Measurements from ENCODE around the gene SRRM5.
A peak's percentile ranks its signal among the peaks of the same experiment; 100 is the strongest.

The SRRM5 gene

DNA sequence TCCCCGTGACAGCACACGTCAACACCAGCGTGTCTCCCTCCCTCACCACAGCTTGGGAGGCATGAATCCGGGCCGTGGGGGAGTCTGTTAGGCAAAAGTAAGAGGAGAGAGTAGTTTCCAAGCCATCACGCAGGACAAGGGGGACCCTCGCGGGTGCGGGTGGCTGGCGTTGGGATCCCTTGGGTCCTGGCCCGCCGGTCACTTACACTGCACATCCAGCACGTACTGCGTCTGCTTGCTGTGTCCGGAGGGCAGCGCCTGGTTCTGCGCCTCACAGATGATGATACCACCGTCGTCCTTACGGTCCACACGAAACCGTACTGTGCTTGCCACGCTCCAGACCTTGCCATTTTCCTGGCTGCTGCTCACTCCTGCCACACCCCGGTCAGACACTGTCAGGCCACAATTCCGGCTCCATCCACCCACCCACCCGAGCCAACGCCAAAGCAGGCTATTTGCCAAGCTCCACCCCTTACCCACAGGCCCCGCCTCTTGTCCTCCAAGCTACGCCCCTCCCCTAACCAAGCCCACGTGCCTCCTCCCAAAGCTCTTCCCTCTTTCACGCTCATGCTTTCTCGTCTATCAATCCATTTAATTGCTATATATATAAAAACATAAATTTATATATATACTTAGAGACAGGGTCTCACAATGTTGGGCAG lies 14.2 kb downstream of the SRRM5 start:
- DNase-seq (ENCODE audit: low spot score), result no peak
- Histone ChIP-seq H3K27ac (no peak overlapping the region), H3K4me3 (no peak overlapping the region)
- no peak for TF ChIP-seq CTCF (IDR thresholded peaks at IDR 0.05)

DNA sequence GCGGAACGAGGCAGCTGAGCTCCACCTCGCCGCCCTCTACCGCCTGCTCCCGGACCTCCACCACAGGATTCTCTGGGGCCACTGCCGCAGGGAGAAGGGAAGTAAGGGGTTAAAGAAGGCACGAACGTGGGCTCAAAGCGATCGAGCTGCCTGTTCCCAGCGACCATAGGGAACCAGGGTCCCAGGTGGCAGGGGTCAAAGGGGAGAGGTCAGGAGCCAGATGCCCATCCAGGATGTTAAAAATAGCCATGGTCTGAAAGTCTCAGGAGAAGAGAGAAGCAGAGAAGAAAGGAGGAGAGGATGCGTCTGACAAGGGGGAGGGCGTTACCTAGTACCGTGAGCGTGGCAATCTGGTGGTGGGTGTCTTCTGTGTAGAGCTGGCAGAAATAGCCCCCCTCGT lies 14.9 kb downstream of the SRRM5 start:
- DNase-seq (ENCODE audit: low spot score), result no peak
- Histone ChIP-seq H3K27ac (no peak overlapping the region), H3K4me3 (no peak overlapping the region)
- no peak for TF ChIP-seq CTCF (IDR thresholded peaks at IDR 0.05)

GRCh38 chr19:43628646-43629326 lies 16.9 kb downstream of the SRRM5 start:
- H3K4me3 ChIP-seq, result no peak overlapping the region
- no peak overlapping the region for H3K27ac ChIP-seq
- DNase-seq (ENCODE audit: low spot score), result no peak
- no peak for TF ChIP-seq CTCF (IDR thresholded peaks at IDR 0.05)

GRCh38 chr19:43631491-43631890 lies 19.6 kb downstream of the SRRM5 start:
- DNase-seq (ENCODE audit: low spot score), result no peak
- Histone ChIP-seq H3K4me3 (no peak overlapping the region), H3K27ac (no peak overlapping the region)
- TF ChIP-seq CTCF (IDR thresholded peaks at IDR 0.05), result no peak

DNA sequence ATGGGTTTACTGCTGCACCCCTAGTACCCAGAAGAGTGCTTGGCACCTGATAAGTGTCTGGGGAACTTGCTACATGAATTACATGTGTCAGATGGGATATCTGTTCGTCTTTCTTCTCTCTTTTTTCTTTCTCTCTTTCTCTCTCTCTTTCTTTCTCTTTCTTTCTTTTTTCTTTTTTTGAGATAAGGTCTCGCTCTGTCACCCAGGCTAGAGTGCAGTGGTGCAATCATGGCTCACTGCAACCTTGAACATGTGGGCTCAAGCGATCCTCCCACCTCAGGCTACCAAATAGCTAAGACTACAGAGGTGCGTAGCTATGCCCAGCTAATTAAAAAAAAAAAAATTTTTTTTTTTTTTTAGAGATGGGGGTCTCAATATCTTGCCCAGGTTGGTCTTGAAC lies 21.6 kb downstream of the SRRM5 start:
- no peak overlapping the region for H3K4me3 ChIP-seq
- H3K27ac ChIP-seq, result no peak overlapping the region
- no peak for DNase-seq (ENCODE audit: low spot score)
- TF ChIP-seq CTCF (IDR thresholded peaks at IDR 0.05), result no peak

GRCh38 chr19:43634068-43634467 lies 22.2 kb downstream of the SRRM5 start:
- TF ChIP-seq CTCF (IDR thresholded peaks at IDR 0.05), result no peak
- no peak for DNase-seq (ENCODE audit: low spot score)
- Histone ChIP-seq H3K27ac (no peak overlapping the region), H3K4me3 (no peak overlapping the region)

DNA sequence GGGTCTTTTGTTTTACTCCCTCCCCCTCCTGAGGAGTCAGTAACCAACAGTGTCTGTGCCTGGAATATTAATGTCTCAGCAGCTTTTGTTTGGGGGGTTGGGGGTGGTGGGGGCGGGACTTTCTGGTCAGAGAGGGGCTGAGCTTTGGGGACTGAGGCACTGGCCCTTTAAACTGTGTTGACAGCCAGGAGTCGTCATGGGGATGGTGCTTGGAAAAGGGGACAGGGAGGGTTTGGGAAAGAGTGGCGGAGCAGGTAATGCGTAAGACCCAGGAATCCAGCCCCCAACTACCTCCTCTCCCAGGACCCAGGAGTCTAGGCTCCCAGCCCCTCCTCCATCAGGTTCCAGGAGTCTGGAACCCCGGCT lies 22.6 kb downstream of the SRRM5 start:
- TF ChIP-seq CTCF (IDR thresholded peaks at IDR 0.05), result no peak
- Histone ChIP-seq H3K4me3 (no peak overlapping the region), H3K27ac (peak overlapping the region in 1 of 2 donors; percentile 11)
- DNase-seq (ENCODE audit: low spot score), result no peak

Data from coronary artery (tissue), 2 donors.